Stomach (tissue), 9 donors: ENCODE results near the gene FCER1G. TPM values are rescaled to one million over a fixed set of nuclear protein-coding genes. Genes with fewer than 3 reads are reported as not detected.

Experiments used
- DNase-seq, 2 donors: peaks; one replicate each; pipeline versions ENCODE4 v3.0.0 to v3.0.0-alpha.2; 2013 to 2019
- H3K27ac ChIP-seq, 5 donors: fragments of 200-600 bp in 4 of 5; sonication (generic) in 4 of 5; one replicate each; pipeline ENCODE4 v1.5.1; 2013 to 2019; ENCODE audit warnings: mild to moderate bottlenecking in 1 of 5, moderate library complexity in 1 of 5
- H3K27me3 ChIP-seq, 3 donors: fragments of 200-600 bp; sonication (generic); one replicate each; pipeline ENCODE4 v1.5.1; 2017 to 2019; ENCODE audit warnings: mixed run types in 1 of 3
- H3K36me3 ChIP-seq, 4 donors: fragments of 200-600 bp; sonication (generic); 1 replicate in 3 of 4; 2 replicates in 1 of 4; pipeline ENCODE4 v1.5.1; 2016 to 2019
- H3K4me1 ChIP-seq, 4 donors: fragments of 200-600 bp; sonication (generic); one replicate each; pipeline ENCODE4 v1.5.1; 2016 to 2019
- H3K4me3 ChIP-seq, 4 donors: fragments of 200-600 bp; sonication (generic) in 3 of 4; one replicate each; pipeline ENCODE4 v1.5.1; 2016 to 2019; ENCODE audit warnings: mild to moderate bottlenecking in 1 of 4
- H3K9me3 ChIP-seq, 4 donors: fragments of 200-600 bp; sonication (generic); one replicate each; pipeline ENCODE4 v1.5.1; 2016 to 2019
- CTCF ChIP-seq, 7 experiments: fragments of 450-650 bp in 4 of 7; fragments of 200-600 bp in 3 of 7; sonication (generic) in 3 of 7; IDR thresholded peaks; one replicate each; pipeline ENCODE4 v1.5.1; 2016 to 2019; ENCODE audit warnings: antibody characterized with exemption in 7 of 7, control low read depth in 2 of 7, mild to moderate bottlenecking in 1 of 7
- EP300 ChIP-seq: sonication (generic); formaldehyde crosslinking; IDR thresholded peaks from one replicate; pipeline ENCODE4 v1.6.1; 2017; ENCODE audit warnings: antibody characterized with exemption
- POLR2A ChIP-seq, 4 donors: fragments of 450-650 bp; IDR thresholded peaks; one replicate each; pipeline ENCODE4 v1.6.1; 2016; ENCODE audit warnings: antibody characterized with exemption in 4 of 4, control low read depth in 2 of 4, mild to moderate bottlenecking in 1 of 4, moderate library complexity in 1 of 4
- POLR2AphosphoS5 ChIP-seq, 3 donors: sonication (generic); formaldehyde crosslinking; IDR thresholded peaks; one replicate each; pipeline ENCODE4 v1.6.1; 2016; ENCODE audit warnings: antibody characterized with exemption in 3 of 3
- WGBS, 5 donors: extraction: QIAGEN DNeasy Blood & Tissue Kit in 3 of 5; methylation state at CpG; one replicate each; pipeline versions ENCODE4 v1.1.5 to v1.1.7; 2013 to 2018; 5-methylcytosine and 5-hydroxymethylcytosine counted together
- intact Hi-C: fragments of 100-400 bp; cut with DNase I; formaldehyde crosslinking; loops from one replicate; pipeline ENCODE4 v1.15.1; 2023; ENCODE audit warnings: low total_unique reads
- polyA plus RNA-seq, 3 donors: library from polyadenylated mRNA; stranded (reverse); fragments of 200-250 nt; gene quantifications; one replicate each; pipeline ENCODE4 v1.2.3, GENCODE V29; 2013
- total RNA-seq, 5 donors: library from RNA; depleted of rRNA; stranded (reverse); fragments of >200 nt; gene quantifications; one replicate each; pipeline versions ENCODE4 v1.1.0 to v1.2.3, GENCODE V29; 2014 to 2016
- donor health status: healthy with polysubstance abuse.
- donor health status: Bipolar disorder and iron deficiency.
- donor health status: healthy.

FCER1G gene
- total and polyA plus RNA-seq, 8 donors = 1.4 to 101 (median 27.0) TPM; not detected in 1

- 35 to 50% (median 40%) methylated on average over 2 of the region's 2 CpGs for WGBS, 5 donors
- H3K4me1 ChIP-seq = peaks cover 0 to 36% (median 7%) of the 10 kb centered on the region in 4 donors
- no peak for DNase-seq
- peaks cover 0 to 3% (median 1%) of the 10 kb centered on the region in 4 donors for H3K36me3 ChIP-seq
- TF ChIP-seq POLR2AphosphoS5 (IDR thresholded peaks at IDR 0.05) (no peak), POLR2A (IDR thresholded peaks at IDR 0.05) (no peak), EP300 (no peak), CTCF (IDR thresholded peaks at IDR 0.05) (no peak)
- no peaks in the 10 kb centered on the region for H3K9me3 ChIP-seq
- no peaks in the 10 kb centered on the region for H3K27me3 ChIP-seq
- intact Hi-C loops = no loop called here
- peak overlapping the region; percentile 3 to 85 (median 55) for H3K27ac ChIP-seq
- no peak overlapping the region for H3K4me3 ChIP-seq
Measured at GRCh38 chr1:161185732-161186311, 29.3 kb upstream of the FCER1G start.

GRCh38 chr1:161187311-161187710, 27.8 kb upstream of the FCER1G start:
- intact Hi-C loops = no loop called here
- H3K36me3 ChIP-seq = peaks cover 0 to 15% (median 10%) of the 10 kb centered on the region in 4 donors
- peak overlapping the region in 2 of 5 donors; percentile 19 to 85 for H3K27ac ChIP-seq
- TF ChIP-seq EP300 (no peak), POLR2A (IDR thresholded peaks at IDR 0.05) (no peak), POLR2AphosphoS5 (IDR thresholded peaks at IDR 0.05) (no peak), CTCF (IDR thresholded peaks at IDR 0.05) (no peak)
- DNase-seq = no peak
- H3K4me3 ChIP-seq = no peak overlapping the region
- no peaks in the 10 kb centered on the region for H3K9me3 ChIP-seq
- WGBS, 5 donors = 42 to 69% (median 49%) methylated on average over 3 of the region's 3 CpGs
- H3K4me1 ChIP-seq = peaks cover under 1 to 34% (median 7%) of the 10 kb centered on the region in 4 donors
- H3K27me3 ChIP-seq = no peaks in the 10 kb centered on the region

- TF ChIP-seq POLR2A (IDR thresholded peaks at IDR 0.05) (no peak), CTCF (IDR thresholded peaks at IDR 0.05) (no peak), EP300 (no peak), POLR2AphosphoS5 (IDR thresholded peaks at IDR 0.05) (no peak)
- H3K36me3 ChIP-seq = peaks cover 0 to 19% (median 14%) of the 10 kb centered on the region in 4 donors
- WGBS, 5 donors = 73 to 88% (median 84%) methylated on average over 6 of the region's 6 CpGs
- no peak overlapping the region for H3K4me3 ChIP-seq
- intact Hi-C loops = no loop called here
- H3K27ac ChIP-seq = no peak overlapping the region
- H3K27me3 ChIP-seq = no peaks in the 10 kb centered on the region
- peaks cover 9 to 37% (median 14%) of the 10 kb centered on the region in 4 donors for H3K4me1 ChIP-seq
- no peak for DNase-seq
- no peaks in the 10 kb centered on the region for H3K9me3 ChIP-seq
Measured at GRCh38 chr1:161188381-161188780, 26.7 kb upstream of the FCER1G start.

- H3K36me3 ChIP-seq = peaks cover 0 to 25% (median 15%) of the 10 kb centered on the region in 4 donors
- H3K27ac ChIP-seq = no peak overlapping the region
- intact Hi-C loops = no loop called here
- peaks cover 9 to 44% (median 17%) of the 10 kb centered on the region in 4 donors for H3K4me1 ChIP-seq
- H3K27me3 ChIP-seq = no peaks in the 10 kb centered on the region
- no peaks in the 10 kb centered on the region for H3K9me3 ChIP-seq
- WGBS, 5 donors = 89 to 97% (median 93%) methylated on average over 5 of the region's 5 CpGs
- H3K4me3 ChIP-seq = no peak overlapping the region
- TF ChIP-seq POLR2A (IDR thresholded peaks at IDR 0.05) (no peak), POLR2AphosphoS5 (IDR thresholded peaks at IDR 0.05) (no peak), CTCF (IDR thresholded peaks at IDR 0.05) (no peak), EP300 (no peak)
- DNase-seq = no peak
Measured at GRCh38 chr1:161189036-161189435, 26.1 kb upstream of the FCER1G start.
